HepG2 (cell line): ENCODE results near the gene HCAR1. TPM values are rescaled to one million over a fixed set of nuclear protein-coding genes. Genes with fewer than 3 reads are reported as not detected.

Experiments used
- AKNA ChIP-seq: sonication (generic); formaldehyde crosslinking; IDR thresholded peaks from 2 replicates; pipeline ENCODE4 v1.4.0; 2020; ENCODE audit warnings: missing genetic modification reagents, borderline replicate concordance
- ARNTL ChIP-seq: sonication (generic); formaldehyde crosslinking; IDR thresholded peaks from 2 replicates; pipeline ENCODE4 v1.4.0; 2020; ENCODE audit warnings: mild to moderate bottlenecking, missing genetic modification reagents
- CCDC6 ChIP-seq: sonication (generic); formaldehyde crosslinking; IDR thresholded peaks from 2 replicates; pipeline ENCODE4 v1.8.1; 2022; ENCODE audit warnings: mild to moderate bottlenecking, missing genetic modification reagents, moderate library complexity
- DZIP1 ChIP-seq: sonication (generic); formaldehyde crosslinking; IDR thresholded peaks from 2 replicates; pipeline ENCODE4 v1.5.0; 2020; ENCODE audit warnings: mild to moderate bottlenecking, missing genetic modification reagents
- FOXA1 ChIP-seq, 2 experiments: fragments of 450-650 bp in 1 of 2; sonication (generic) in 1 of 2; formaldehyde crosslinking in 1 of 2; IDR thresholded peaks; 2 replicates each; pipeline versions ENCODE4 v1.4.0 to v1.6.1; 2016 to 2020; ENCODE audit warnings: missing genetic modification reagents in 1 of 2
- KLF15 ChIP-seq: sonication (generic); formaldehyde crosslinking; IDR thresholded peaks from 2 replicates; pipeline ENCODE4 v1.8.1; 2023; ENCODE audit warnings: borderline replicate concordance, mild to moderate bottlenecking, inconsistent platforms, missing genetic modification reagents, mixed read lengths
- MYC ChIP-seq: sonication (generic); formaldehyde crosslinking; IDR thresholded peaks from 2 replicates; pipeline ENCODE4 v1.9.0; 2021; ENCODE audit warnings: missing genetic modification reagents, borderline replicate concordance
- NBN ChIP-seq: fragments of 450-650 bp; conservative IDR thresholded peaks from 2 replicates; pipeline ENCODE4 v1.6.1; 2017
- PTBP1 ChIP-seq: fragments of 200-400 bp; formaldehyde crosslinking; IDR thresholded peaks from 2 replicates; pipeline ENCODE4 v1.6.1; 2018; ENCODE audit warnings: low read length, low read depth; ENCODE audit not compliant: poor library complexity, severe bottlenecking
- SATB2 ChIP-seq: sonication (generic); formaldehyde crosslinking; IDR thresholded peaks from 2 replicates; pipeline ENCODE4 v1.5.0; 2020; ENCODE audit warnings: missing genetic modification reagents
- ZNF513 ChIP-seq: sonication (generic); formaldehyde crosslinking; conservative IDR thresholded peaks from 2 replicates; pipeline ENCODE4 v1.5.0; 2020; ENCODE audit warnings: missing genetic modification reagents
- ZNF564 ChIP-seq: sonication (generic); formaldehyde crosslinking; IDR thresholded peaks from 2 replicates; pipeline ENCODE4 v1.8.1; 2023; ENCODE audit warnings: mild to moderate bottlenecking, missing genetic modification reagents
- ZNF850 ChIP-seq: sonication (generic); formaldehyde crosslinking; conservative IDR thresholded peaks from 2 replicates; pipeline ENCODE4 v1.9.0; 2021; ENCODE audit warnings: mild to moderate bottlenecking, missing genetic modification reagents
- polyA plus RNA-seq, 8 experiments: library from polyadenylated mRNA; depleted of rRNA in 3 of 8; stranded (reverse) in 7 of 8; unstranded in 1 of 8; fragments of >200 nt; fragmentation: Illumina TruSeq in 4 of 8; extraction: Trizol in 4 of 8; gene quantifications; 2 replicates each; pipeline versions ENCODE4 v1.2.1 to v1.2.3, GENCODE V29; 2011 to 2016; ENCODE audit warnings: low read depth in 4 of 8, missing spikeins in 1 of 8, mixed read lengths in 1 of 8; ENCODE audit not compliant: insufficient read depth in 1 of 8
- total RNA-seq, 5 experiments: library from RNA; depleted of rRNA; stranded (reverse); fragments of >200 nt; fragmentation: Illumina TruSeq; extraction: Trizol; gene quantifications; 2 replicates each; pipeline ENCODE4 v1.2.3, GENCODE V29; 2016; ENCODE audit warnings: low read depth in 1 of 5
- TF ChIP-seq, protein P1 (sequence below): sonication (generic); formaldehyde crosslinking; IDR thresholded peaks from 2 replicates; pipeline ENCODE4 v1.4.0; 2020; ENCODE audit warnings: missing genetic modification reagents, mild to moderate bottlenecking, borderline replicate concordance

HCAR1 gene
- total and polyA plus RNA-seq, 2 of the 13 experiments (the other 11 are each of a cell fraction or from before 2014, with no cell fraction given), result 0.53 to 4.4 TPM

DNA sequence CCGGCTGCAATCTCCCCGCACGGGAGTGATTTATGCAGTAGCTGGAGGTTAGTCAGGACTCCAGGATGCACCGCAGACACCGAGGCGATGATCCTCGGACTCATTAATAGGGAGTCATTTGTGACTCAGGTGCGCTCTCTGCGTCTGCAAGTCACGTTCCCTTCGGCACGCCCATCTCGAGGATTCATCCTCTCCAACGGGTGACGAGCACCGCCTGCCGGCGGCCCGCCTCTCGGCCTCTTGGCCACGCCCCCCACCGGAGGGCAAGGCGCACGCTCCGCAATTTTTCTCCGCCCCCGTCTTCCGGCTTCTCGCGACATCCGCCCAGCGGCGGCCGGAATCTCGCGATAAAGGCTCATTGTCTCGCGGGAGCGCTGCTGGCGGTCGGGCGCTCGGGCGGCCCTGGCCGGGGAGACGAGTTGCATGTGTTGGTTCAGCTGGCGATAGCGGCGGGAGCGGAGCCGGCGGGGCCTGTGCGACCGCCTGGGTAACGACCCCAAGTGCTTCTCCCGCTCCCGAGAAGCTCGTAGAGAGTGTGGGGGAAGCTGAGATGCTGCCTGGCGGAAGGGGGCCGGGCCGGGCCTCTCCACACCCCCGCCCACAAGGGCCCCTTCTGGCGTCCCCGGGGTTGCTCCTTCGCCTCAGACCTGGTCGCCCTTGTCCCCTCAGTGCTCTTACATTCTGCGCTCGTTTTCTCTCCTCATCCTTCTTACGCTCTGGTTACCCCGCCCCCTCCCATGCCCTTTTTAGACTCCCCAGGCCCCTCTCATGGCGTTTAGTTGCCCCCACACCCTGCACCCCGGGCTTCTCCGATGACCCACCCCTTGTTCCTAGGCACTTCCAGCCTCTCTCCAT, 22.0 kb upstream of the HCAR1 start, which contains the start of gene DENR (continued):
- TF ChIP-seq DZIP1 (CRISPR knock-in tag) (no peak), ARNTL (CRISPR knock-in tag) (peak; percentile 88), SATB2 (no peak), AKNA (CRISPR knock-in tag) (peak; percentile 63; the same call in 1 of the 2 replicates), PTBP1 (peak; percentile 65), KLF15 (CRISPR knock-in tag) (peak; percentile 84; the same call in 1 of the 2 replicates), FOXA1 (IDR thresholded peaks at IDR 0.05) (no peak), FOXA1 (CRISPR knock-in tag; IDR thresholded peaks at IDR 0.05) (peak; percentile 61), NBN (no peak), ZNF850 (no peak), CCDC6 (CRISPR knock-in tag) (peak; percentile 74; the same call in 1 of the 2 replicates), ZNF564 (CRISPR knock-in tag) (0 out of 2 replicates have a peak, but pooled peaks have one; percentile 47), MYC (CRISPR knock-in tag) (peak; percentile 92), ZNF513 (CRISPR knock-in tag) (no peak)
- TF ChIP-seq, protein P1, sequence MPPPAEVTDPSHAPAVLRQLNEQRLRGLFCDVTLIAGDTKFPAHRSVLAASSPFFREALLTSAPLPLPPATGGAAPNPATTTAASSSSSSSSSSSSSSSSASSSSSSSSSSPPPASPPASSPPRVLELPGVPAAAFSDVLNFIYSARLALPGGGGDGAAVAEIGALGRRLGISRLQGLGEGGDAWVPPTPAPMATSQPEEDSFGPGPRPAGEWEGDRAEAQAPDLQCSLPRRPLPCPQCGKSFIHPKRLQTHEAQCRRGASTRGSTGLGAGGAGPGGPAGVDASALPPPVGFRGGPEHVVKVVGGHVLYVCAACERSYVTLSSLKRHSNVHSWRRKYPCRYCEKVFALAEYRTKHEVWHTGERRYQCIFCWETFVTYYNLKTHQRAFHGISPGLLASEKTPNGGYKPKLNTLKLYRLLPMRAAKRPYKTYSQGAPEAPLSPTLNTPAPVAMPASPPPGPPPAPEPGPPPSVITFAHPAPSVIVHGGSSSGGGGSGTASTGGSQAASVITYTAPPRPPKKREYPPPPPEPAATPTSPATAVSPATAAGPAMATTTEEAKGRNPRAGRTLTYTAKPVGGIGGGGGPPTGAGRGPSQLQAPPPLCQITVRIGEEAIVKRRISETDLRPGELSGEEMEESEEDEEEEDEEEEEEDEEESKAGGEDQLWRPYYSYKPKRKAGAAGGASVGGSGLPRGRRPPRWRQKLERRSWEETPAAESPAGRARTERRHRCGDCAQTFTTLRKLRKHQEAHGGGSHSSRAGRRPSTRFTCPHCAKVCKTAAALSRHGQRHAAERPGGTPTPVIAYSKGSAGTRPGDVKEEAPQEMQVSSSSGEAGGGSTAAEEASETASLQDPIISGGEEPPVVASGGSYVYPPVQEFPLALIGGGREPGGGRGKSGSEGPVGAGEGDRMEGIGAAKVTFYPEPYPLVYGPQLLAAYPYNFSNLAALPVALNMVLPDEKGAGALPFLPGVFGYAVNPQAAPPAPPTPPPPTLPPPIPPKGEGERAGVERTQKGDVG (CRISPR knock-in tag), result peak; percentile 70; the same call in 1 of the 2 replicates
